Measurements from ENCODE around the gene PGLYRP2.

Gene PGLYRP2

GRCh38 chr19:15439078-15439799 lies 40.1 kb downstream of the PGLYRP2 start:
- H3K9ac ChIP-seq (ENCODE audit: low read depth in 1 of 2, low read length in 2 of 2), result no peak overlapping the region

GRCh38 chr19:15438577-15438976 lies 40.7 kb downstream of the PGLYRP2 start:
- Histone ChIP-seq H3K9ac (ENCODE audit: low read depth in 1 of 2, low read length in 2 of 2) (no peak overlapping the region), H3K4me1 (ENCODE audit: control insufficient read depth in 1 of 2, insufficient read depth in 2 of 2, low read length in 2 of 2) (peaks cover 0 to 1% of the 10 kb centered on the region in 2 donors), H3K27ac (ENCODE audit: low read depth, low read length) (no peak overlapping the region), H3K4me3 (ENCODE audit: low read depth in 1 of 2, low read length in 2 of 2) (no peak overlapping the region), H3K9me3 (ENCODE audit: control insufficient read depth in 1 of 2, low read length in 2 of 2) (no peaks in the 10 kb centered on the region), H3K27me3 (ENCODE audit: control insufficient read depth in 1 of 2, insufficient read depth in 2 of 2, low read length in 2 of 2) (no peaks in the 10 kb centered on the region), H3K36me3 (ENCODE audit: control insufficient read depth in 1 of 2, insufficient read depth in 2 of 2, low read length in 2 of 2) (no peaks in the 10 kb centered on the region)

More at GRCh38 chr19:15439078-15439799, 40.1 kb downstream of the PGLYRP2 start:
- Histone ChIP-seq H3K9me3 (ENCODE audit: control insufficient read depth in 1 of 2, low read length in 2 of 2) (no peaks in the 10 kb centered on the region), H3K4me3 (ENCODE audit: low read depth in 1 of 2, low read length in 2 of 2) (no peak overlapping the region), H3K36me3 (ENCODE audit: control insufficient read depth in 1 of 2, insufficient read depth in 2 of 2, low read length in 2 of 2) (no peaks in the 10 kb centered on the region), H3K27ac (ENCODE audit: low read depth, low read length) (no peak overlapping the region), H3K4me1 (ENCODE audit: control insufficient read depth in 1 of 2, insufficient read depth in 2 of 2, low read length in 2 of 2) (no peaks in the 10 kb centered on the region), H3K27me3 (ENCODE audit: control insufficient read depth in 1 of 2, insufficient read depth in 2 of 2, low read length in 2 of 2) (no peaks in the 10 kb centered on the region)

GRCh38 chr19:15438124-15438496 lies 41.2 kb downstream of the PGLYRP2 start:
- no peak overlapping the region for H3K4me3 ChIP-seq (ENCODE audit: low read depth in 1 of 2, low read length in 2 of 2)
- H3K27ac ChIP-seq (ENCODE audit: low read depth, low read length), result no peak overlapping the region
- H3K4me1 ChIP-seq (ENCODE audit: control insufficient read depth in 1 of 2, insufficient read depth in 2 of 2, low read length in 2 of 2), result peaks cover 0 to 6% of the 10 kb centered on the region in 2 donors
- no peaks in the 10 kb centered on the region for H3K36me3 ChIP-seq (ENCODE audit: control insufficient read depth in 1 of 2, insufficient read depth in 2 of 2, low read length in 2 of 2)
- no peaks in the 10 kb centered on the region for H3K27me3 ChIP-seq (ENCODE audit: control insufficient read depth in 1 of 2, insufficient read depth in 2 of 2, low read length in 2 of 2)
- H3K9me3 ChIP-seq (ENCODE audit: control insufficient read depth in 1 of 2, low read length in 2 of 2), result no peaks in the 10 kb centered on the region
- no peak overlapping the region for H3K9ac ChIP-seq (ENCODE audit: low read depth in 1 of 2, low read length in 2 of 2)

- Histone ChIP-seq H3K36me3 (ENCODE audit: control insufficient read depth in 1 of 2, insufficient read depth in 2 of 2, low read length in 2 of 2) (no peaks in the 10 kb centered on the region), H3K4me1 (ENCODE audit: control insufficient read depth in 1 of 2, insufficient read depth in 2 of 2, low read length in 2 of 2) (peaks cover 0 to 6% of the 10 kb centered on the region in 2 donors), H3K27me3 (ENCODE audit: control insufficient read depth in 1 of 2, insufficient read depth in 2 of 2, low read length in 2 of 2) (no peaks in the 10 kb centered on the region), H3K27ac (ENCODE audit: low read depth, low read length) (no peak overlapping the region), H3K4me3 (ENCODE audit: low read depth in 1 of 2, low read length in 2 of 2) (no peak overlapping the region), H3K9ac (ENCODE audit: low read depth in 1 of 2, low read length in 2 of 2) (no peak overlapping the region), H3K9me3 (ENCODE audit: control insufficient read depth in 1 of 2, low read length in 2 of 2) (no peaks in the 10 kb centered on the region)
Observed at GRCh38 chr19:15437355-15438123, 41.8 kb downstream of the PGLYRP2 start.

- H3K4me3 ChIP-seq (ENCODE audit: low read depth in 1 of 2, low read length in 2 of 2), result no peak overlapping the region
- no peaks in the 10 kb centered on the region for H3K27me3 ChIP-seq (ENCODE audit: control insufficient read depth in 1 of 2, insufficient read depth in 2 of 2, low read length in 2 of 2)
- H3K36me3 ChIP-seq (ENCODE audit: control insufficient read depth in 1 of 2, insufficient read depth in 2 of 2, low read length in 2 of 2), result no peaks in the 10 kb centered on the region
- no peaks in the 10 kb centered on the region for H3K9me3 ChIP-seq (ENCODE audit: control insufficient read depth in 1 of 2, low read length in 2 of 2)
- H3K27ac ChIP-seq (ENCODE audit: low read depth, low read length), result no peak overlapping the region
- H3K4me1 ChIP-seq (ENCODE audit: control insufficient read depth in 1 of 2, insufficient read depth in 2 of 2, low read length in 2 of 2), result peaks cover 2 to 8% of the 10 kb centered on the region in 2 donors
- H3K9ac ChIP-seq (ENCODE audit: low read depth in 1 of 2, low read length in 2 of 2), result no peak overlapping the region
Observed at GRCh38 chr19:15436826-15437110, 42.5 kb downstream of the PGLYRP2 start.

GRCh38 chr19:15436012-15436825 lies 43.1 kb downstream of the PGLYRP2 start:
- no peaks in the 10 kb centered on the region for H3K27me3 ChIP-seq (ENCODE audit: control insufficient read depth in 1 of 2, insufficient read depth in 2 of 2, low read length in 2 of 2)
- H3K27ac ChIP-seq (ENCODE audit: low read depth, low read length), result no peak overlapping the region
- no peak overlapping the region for H3K4me3 ChIP-seq (ENCODE audit: low read depth in 1 of 2, low read length in 2 of 2)
- peaks cover 7 to 14% of the 10 kb centered on the region in 2 donors for H3K4me1 ChIP-seq (ENCODE audit: control insufficient read depth in 1 of 2, insufficient read depth in 2 of 2, low read length in 2 of 2)
- H3K9ac ChIP-seq (ENCODE audit: low read depth in 1 of 2, low read length in 2 of 2), result no peak overlapping the region
- H3K36me3 ChIP-seq (ENCODE audit: control insufficient read depth in 1 of 2, insufficient read depth in 2 of 2, low read length in 2 of 2), result no peaks in the 10 kb centered on the region
- H3K9me3 ChIP-seq (ENCODE audit: control insufficient read depth in 1 of 2, low read length in 2 of 2), result no peaks in the 10 kb centered on the region

GRCh38 chr19:15433519-15434069 lies 45.7 kb downstream of the PGLYRP2 start:
- H3K9ac ChIP-seq (ENCODE audit: low read depth in 1 of 2, low read length in 2 of 2), result peak overlapping the region; percentile 25 to 70
- H3K4me1 ChIP-seq (ENCODE audit: control insufficient read depth in 1 of 2, insufficient read depth in 2 of 2, low read length in 2 of 2), result peaks cover 14 to 26% of the 10 kb centered on the region in 2 donors
- no peaks in the 10 kb centered on the region for H3K36me3 ChIP-seq (ENCODE audit: control insufficient read depth in 1 of 2, insufficient read depth in 2 of 2, low read length in 2 of 2)
- no peak overlapping the region for H3K27ac ChIP-seq (ENCODE audit: low read depth, low read length)
- H3K27me3 ChIP-seq (ENCODE audit: control insufficient read depth in 1 of 2, insufficient read depth in 2 of 2, low read length in 2 of 2), result no peaks in the 10 kb centered on the region
- H3K4me3 ChIP-seq (ENCODE audit: low read depth in 1 of 2, low read length in 2 of 2), result peak overlapping the region; percentile 75 to 84
- no peaks in the 10 kb centered on the region for H3K9me3 ChIP-seq (ENCODE audit: control insufficient read depth in 1 of 2, low read length in 2 of 2)

- peaks cover 14 to 26% of the 10 kb centered on the region in 2 donors for H3K4me1 ChIP-seq (ENCODE audit: control insufficient read depth in 1 of 2, insufficient read depth in 2 of 2, low read length in 2 of 2)
- no peaks in the 10 kb centered on the region for H3K27me3 ChIP-seq (ENCODE audit: control insufficient read depth in 1 of 2, insufficient read depth in 2 of 2, low read length in 2 of 2)
- no peaks in the 10 kb centered on the region for H3K9me3 ChIP-seq (ENCODE audit: control insufficient read depth in 1 of 2, low read length in 2 of 2)
- peak overlapping the region; percentile 75 to 84 for H3K4me3 ChIP-seq (ENCODE audit: low read depth in 1 of 2, low read length in 2 of 2)
- H3K36me3 ChIP-seq (ENCODE audit: control insufficient read depth in 1 of 2, insufficient read depth in 2 of 2, low read length in 2 of 2), result no peaks in the 10 kb centered on the region
- peak overlapping the region; percentile 66 to 70 for H3K9ac ChIP-seq (ENCODE audit: low read depth in 1 of 2, low read length in 2 of 2)
- peak overlapping the region; percentile 82 for H3K27ac ChIP-seq (ENCODE audit: low read depth, low read length)
Observed at GRCh38 chr19:15432629-15433518, 46.4 kb downstream of the PGLYRP2 start.

GRCh38 chr19:15432018-15432494 lies 47.2 kb downstream of the PGLYRP2 start:
- Histone ChIP-seq H3K9ac (ENCODE audit: low read depth in 1 of 2, low read length in 2 of 2) (peak overlapping the region; percentile 76 to 78), H3K4me3 (ENCODE audit: low read depth in 1 of 2, low read length in 2 of 2) (peak overlapping the region; percentile 71 to 90), H3K36me3 (ENCODE audit: control insufficient read depth in 1 of 2, insufficient read depth in 2 of 2, low read length in 2 of 2) (peaks cover 0 to 8% of the 10 kb centered on the region in 2 donors), H3K4me1 (ENCODE audit: control insufficient read depth in 1 of 2, insufficient read depth in 2 of 2, low read length in 2 of 2) (peaks cover 14 to 26% of the 10 kb centered on the region in 2 donors), H3K27me3 (ENCODE audit: control insufficient read depth in 1 of 2, insufficient read depth in 2 of 2, low read length in 2 of 2) (no peaks in the 10 kb centered on the region), H3K27ac (ENCODE audit: low read depth, low read length) (no peak overlapping the region), H3K9me3 (ENCODE audit: control insufficient read depth in 1 of 2, low read length in 2 of 2) (no peaks in the 10 kb centered on the region)

Measured in duodenal mucosa (tissue), 2 donors.